Stimulated activated CD8-positive, alpha-beta memory T cell treated with anti-CD3 and anti-CD28 coated beads, Interleukin-2, amount 100 ng/mL, for 48 hours (primary cell): ENCODE results near the gene KDM3A.

ENCODE experiments used
- DNase-seq, 2 donors: peaks; one replicate each; pipeline ENCODE4 v3.0.0-alpha.2; 2020; ENCODE audit warnings: low read depth in 2 of 2

The KDM3A gene

DNA sequence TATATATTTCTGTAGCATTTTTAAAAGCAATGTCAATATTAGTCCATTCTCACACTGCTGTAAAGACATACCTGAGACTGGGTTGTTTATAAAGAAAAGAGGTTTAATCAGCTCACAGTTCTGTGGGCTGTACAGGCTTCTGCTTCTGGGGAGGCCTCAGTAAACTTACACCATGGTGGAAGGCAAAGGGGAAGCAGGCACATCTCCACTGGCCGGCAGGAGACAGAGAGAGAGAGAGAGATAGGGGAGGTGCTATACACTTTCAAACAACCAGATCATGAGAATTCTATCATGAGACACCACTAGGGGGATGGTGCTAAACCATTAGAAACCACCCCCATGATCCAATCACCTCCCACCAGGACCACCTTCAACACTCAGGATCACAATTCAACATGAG, 79.0 kb downstream of the KDM3A start:
- no peak for DNase-seq

DNA sequence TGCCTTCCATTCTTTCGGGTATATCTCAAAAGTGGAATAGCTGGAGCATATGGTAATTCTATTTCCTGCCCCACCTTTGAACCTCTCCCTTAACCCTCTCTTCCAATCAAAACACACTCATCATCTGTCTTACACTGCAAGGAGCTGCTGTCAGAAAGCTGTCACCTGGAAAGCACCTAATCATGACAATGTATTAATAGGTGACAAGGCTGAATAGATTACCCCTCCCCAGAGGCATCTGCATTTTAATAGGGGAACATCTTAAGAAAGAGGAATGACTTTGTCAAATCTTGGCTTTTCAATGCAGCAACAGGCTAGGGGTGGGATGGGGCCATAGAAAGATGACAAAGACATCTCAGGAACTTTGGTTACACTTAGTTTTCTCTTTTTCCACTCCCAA, 80.8 kb downstream of the KDM3A start:
- DNase-seq = no peak

DNA sequence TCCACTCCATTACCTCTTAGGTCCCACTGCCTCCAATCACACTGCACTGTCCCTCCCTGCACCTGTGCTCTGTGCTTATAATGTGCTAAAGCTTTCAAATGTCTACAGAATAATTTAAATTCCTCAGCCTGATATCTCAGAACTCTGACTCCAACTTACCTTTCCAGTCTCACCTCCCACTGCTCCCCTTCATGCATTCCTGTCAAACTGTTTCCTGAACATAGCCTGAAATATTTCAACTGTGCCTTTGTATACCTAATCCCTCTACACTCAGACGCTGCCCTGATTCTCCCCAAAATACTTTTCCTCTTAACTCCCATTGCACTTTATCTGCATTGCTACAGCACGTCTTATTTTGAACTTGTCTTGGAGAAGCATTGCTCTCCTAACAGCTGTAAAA, 81.5 kb downstream of the KDM3A start:
- DNase-seq = no peak

DNA sequence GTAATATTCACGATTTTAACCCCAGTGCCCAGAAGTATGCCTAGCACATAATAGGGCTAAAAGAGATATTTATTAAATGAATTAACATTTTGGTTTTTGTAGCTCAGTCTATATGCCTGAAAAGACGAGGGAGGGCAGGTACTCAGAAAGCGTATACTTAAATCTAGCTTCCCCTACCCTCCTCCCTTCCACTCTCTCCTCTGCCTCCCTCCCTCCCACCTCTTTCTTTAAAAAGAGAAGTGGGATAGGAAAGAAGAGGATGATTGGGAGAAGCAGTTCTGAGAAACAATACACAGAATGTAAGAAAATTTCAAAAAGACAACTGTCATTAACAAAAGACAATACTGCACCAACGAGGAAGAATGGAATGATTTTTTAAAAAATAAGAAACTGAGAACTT, 82.3 kb downstream of the KDM3A start:
- no peak for DNase-seq

DNA sequence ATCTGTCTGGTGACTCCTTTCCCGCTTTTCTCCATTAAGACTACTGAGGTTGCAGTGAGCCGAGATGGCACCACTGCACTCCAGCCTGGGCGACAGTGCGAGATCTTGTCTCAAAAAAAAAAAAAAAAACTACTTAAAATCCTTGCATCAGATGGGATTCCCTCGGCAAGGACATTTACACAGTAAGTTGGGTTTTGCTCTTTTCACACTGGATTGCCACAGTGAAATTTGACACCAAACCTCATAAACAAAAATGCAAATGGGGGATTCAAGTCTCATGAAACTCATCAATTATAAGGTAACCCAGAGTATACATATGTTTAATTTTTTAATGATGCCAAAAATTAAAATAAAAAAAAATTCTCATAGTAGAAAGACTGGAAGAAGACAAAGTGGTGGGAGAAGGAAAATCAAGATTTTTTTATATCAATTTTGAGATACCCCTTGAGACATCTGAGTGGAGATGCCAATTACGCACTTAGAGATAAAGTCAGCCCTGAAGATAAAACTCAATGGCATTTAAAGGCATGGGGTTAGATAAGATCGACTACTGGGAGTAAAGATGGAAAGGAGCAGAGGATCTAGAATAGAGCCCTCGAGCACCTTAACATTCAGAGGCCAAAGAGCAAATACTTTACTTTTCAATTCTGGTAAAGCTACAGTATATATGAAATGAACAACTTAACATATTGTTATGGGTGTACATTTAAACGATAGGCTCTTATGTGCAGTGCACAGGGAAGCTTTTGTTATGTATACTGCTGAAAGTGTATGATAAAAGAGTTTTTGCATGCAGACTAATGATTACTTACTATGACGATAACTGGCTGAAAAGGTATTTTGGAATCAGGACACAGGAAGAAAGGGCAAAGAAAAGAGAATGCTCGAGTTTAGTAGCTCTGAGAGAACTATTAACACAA, 84.5 kb downstream of the KDM3A start:
- DNase-seq = no peak

DNA sequence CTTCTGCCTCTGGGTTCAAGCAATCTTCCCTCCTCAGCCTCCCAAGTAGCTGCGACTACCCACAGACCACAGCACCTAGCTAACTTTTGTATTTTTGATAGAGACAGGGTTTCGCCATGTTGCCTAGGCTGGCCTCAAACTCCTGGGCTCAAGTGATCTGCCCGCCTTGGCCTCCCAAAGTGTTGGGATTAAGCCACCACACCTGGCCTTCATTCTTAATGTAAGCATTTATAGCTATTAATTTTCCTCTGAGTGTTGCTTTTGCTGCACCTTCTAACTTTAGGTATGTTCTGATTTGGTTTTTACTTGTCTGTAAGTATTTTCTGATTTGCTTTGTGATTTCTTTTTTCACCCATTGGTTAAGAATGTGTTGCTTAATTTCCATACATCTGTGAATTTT, 92.4 kb downstream of the KDM3A start:
- no peak for DNase-seq

DNA sequence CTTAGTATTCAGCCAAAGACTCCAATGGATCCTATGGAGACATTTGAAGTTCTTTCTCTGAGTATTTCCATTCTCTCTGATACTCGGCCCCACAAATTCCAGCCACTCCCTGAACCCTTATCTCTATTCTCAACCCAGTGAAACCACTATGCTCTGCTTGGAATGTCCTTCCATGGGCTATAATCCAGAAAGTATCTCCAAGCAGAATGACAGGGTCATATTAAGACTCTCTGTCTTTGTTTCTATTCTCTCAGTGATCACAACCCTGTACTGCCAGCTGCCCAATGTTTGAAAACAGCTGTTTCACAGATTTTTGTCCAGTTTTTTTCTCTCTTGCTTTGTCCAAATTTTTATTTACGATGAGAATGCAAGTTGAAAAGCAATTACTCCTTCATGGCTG, 100.2 kb downstream of the KDM3A start:
- DNase-seq = no peak
